Head of caudate nucleus (tissue), 42 donors: ENCODE results near the gene MRPL28.
"Not testable (repeated sequence)": the region's sequence is repeated elsewhere in the genome, so short reads cannot be mapped to it uniquely, and the experiment has no call there.

Source experiments
- DNase-seq, 42 donors: peaks; one replicate each; pipeline versions ENCODE4 v3.0.0 to v3.0.0-alpha.2; 2020 to 2021; ENCODE audit warnings: mixed read lengths in 7 of 42
- intact Hi-C: fragments of 100-400 bp; cut with DNase I; formaldehyde crosslinking; loops from one replicate; pipeline ENCODE4 v1.15.0; 2022

The MRPL28 gene

GRCh38 chr16:363766-364490 lies 6.4 kb downstream of the MRPL28 start:
- DNase-seq = no peak
- intact Hi-C loops = no loop called here

- intact Hi-C loops = no loop called here
- DNase-seq = no peak
Observed at GRCh38 chr16:363110-363765, 7.1 kb downstream of the MRPL28 start.

- DNase-seq, intact Hi-C loops: not testable (repeated sequence)
Observed at GRCh38 chr16:362702-362999, 7.7 kb downstream of the MRPL28 start.

GRCh38 chr16:361872-362701 lies 8.3 kb downstream of the MRPL28 start:
- intact Hi-C loops = no loop called here
- DNase-seq = peak; percentile 55 to 87 (median 73)

- intact Hi-C loops = no loop called here
- DNase-seq = no peak
Observed at GRCh38 chr16:361341-361871, 8.9 kb downstream of the MRPL28 start.

GRCh38 chr16:360698-361336 lies 9.5 kb downstream of the MRPL28 start:
- intact Hi-C loops = no loop called here
- no peak for DNase-seq

- DNase-seq = no peak
- intact Hi-C loops = loop anchor here (10.0 kb wide), 1 partner anchor 125 kb away; the partner anchor contains the start of gene FAM234A
Observed at GRCh38 chr16:359871-360697, 10.3 kb downstream of the MRPL28 start.

GRCh38 chr16:359067-359763 lies 11.1 kb downstream of the MRPL28 start:
- no peak for DNase-seq
- intact Hi-C loops = loop anchor here (10.0 kb wide), 1 partner anchor 124 kb away; the partner anchor contains the start of gene FAM234A

- intact Hi-C loops = loop anchor here (10.0 kb wide), 1 partner anchor 122 kb away; the partner anchor contains the start of gene FAM234A
- no peak for DNase-seq
Observed at GRCh38 chr16:356741-357140, 13.6 kb downstream of the MRPL28 start.

- intact Hi-C loops = loop anchor here (10.0 kb wide), 1 partner anchor 120 kb away; the partner anchor contains the start of gene FAM234A
- no peak for DNase-seq
Observed at GRCh38 chr16:354971-355461, 15.3 kb downstream of the MRPL28 start.

- intact Hi-C loops = loop anchor here (10.0 kb wide), 1 partner anchor 120 kb away; the partner anchor contains the start of gene FAM234A
- no peak for DNase-seq
Observed at GRCh38 chr16:354291-354881, 16.0 kb downstream of the MRPL28 start.

- intact Hi-C loops = loop anchor here (10.0 kb wide), 1 partner anchor 119 kb away; the partner anchor contains the start of gene FAM234A
- DNase-seq = no peak
Observed at GRCh38 chr16:353404-354290, 16.7 kb downstream of the MRPL28 start.

GRCh38 chr16:352547-353403 lies 17.6 kb downstream of the MRPL28 start, which contains the start of gene AXIN1:
TSS of gene AXIN1 (minus strand) at chr16:352723. CDS start at chr16:347025, 5,698 bp downstream.
- intact Hi-C loops = loop anchor here (10.0 kb wide), 1 partner anchor 118 kb away; the partner anchor contains the start of gene FAM234A
- peak; percentile 91 to 99 (median 97) for DNase-seq

GRCh38 chr16:351804-352520 lies 18.4 kb downstream of the MRPL28 start:
- intact Hi-C loops = loop anchor here (10.0 kb wide), 1 partner anchor 117 kb away; the partner anchor contains the start of gene FAM234A
- peak in 15 of 42 donors; percentile 29 to 63 (median 49) for DNase-seq
